Stimulated activated CD4-positive, alpha-beta T cell treated with anti-CD3 and anti-CD28 coated beads, Interleukin-12 subunit alpha, Interleukin-12 subunit beta, amount 100 ng/mL, for 24 hours (primary cell): ENCODE measurements around the gene GNAI3.

Source experiments
- DNase-seq, 2 experiments: peaks; one replicate each; pipeline ENCODE4 v3.0.0-alpha.2; 2020; ENCODE audit warnings: low read depth in 2 of 2

Gene GNAI3

DNA sequence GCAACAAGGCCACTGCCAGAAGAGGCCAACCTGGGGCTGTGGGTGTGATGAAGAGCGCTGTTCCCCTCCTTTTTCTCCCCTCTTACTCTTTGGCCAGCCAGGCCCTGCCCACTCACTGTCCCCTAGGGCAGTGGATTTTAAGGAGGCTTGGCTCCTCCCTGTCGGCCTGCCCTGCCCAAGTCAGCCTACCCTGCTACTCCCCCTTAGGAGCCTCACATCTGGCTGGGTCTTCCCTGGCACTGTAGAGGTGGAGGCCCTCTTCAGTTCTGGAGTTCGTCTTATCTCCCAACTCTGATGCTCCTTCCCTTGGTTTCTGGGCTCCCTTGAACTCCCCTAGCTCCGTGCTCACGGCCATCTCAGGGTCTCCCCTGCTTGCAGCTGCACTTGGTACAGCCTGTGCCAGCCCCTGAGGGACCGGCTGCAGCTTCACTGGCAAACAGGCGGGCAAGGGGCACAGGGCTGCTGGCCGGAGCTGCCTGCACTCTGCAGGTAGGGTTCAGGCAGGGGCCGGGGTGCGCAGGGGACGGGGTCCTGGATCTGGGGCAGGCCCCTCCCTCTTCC lies 75.3 kb downstream of the GNAI3 start:
- DNase-seq = no peak

DNA sequence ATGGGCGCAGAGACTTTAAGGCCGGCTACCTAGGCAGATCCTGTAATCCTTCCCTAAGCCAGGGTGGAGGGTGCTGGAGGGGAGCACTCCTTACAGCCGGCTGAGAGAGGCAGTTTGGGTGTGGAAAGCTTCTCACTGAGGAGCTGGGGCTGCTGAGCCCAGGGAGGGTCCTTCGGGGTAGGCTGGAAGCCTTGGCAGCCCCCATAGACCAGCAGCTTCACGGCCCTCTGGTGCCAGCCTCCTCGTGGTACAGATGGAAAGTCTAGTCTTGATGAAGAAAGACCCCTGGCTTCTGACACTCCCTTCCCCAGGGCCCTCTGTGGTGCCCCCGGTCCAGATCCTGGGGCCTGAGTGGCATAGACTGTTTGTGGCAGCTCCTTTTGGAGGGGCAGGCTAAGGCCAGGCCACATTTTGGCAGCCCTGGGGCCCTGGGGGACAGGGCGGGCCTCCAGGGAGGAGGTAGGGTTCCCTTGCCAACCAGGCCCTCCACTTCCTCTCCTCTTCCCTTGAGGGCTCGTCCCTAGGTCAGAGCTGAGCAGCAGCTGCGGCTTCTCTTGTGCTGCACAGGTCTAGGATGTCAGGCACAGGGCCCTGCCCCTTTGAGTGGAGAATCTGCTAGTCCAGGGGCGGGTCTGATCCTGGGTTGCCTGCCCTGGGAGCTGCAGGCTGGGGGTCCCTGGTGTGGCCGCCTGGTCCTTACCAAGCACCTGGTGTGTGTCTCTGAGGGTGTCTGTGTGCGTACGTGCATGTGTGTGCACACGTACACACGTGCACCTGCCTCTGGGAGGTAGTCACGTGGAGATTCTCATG lies 76.0 kb downstream of the GNAI3 start:
- DNase-seq = no peak

DNA sequence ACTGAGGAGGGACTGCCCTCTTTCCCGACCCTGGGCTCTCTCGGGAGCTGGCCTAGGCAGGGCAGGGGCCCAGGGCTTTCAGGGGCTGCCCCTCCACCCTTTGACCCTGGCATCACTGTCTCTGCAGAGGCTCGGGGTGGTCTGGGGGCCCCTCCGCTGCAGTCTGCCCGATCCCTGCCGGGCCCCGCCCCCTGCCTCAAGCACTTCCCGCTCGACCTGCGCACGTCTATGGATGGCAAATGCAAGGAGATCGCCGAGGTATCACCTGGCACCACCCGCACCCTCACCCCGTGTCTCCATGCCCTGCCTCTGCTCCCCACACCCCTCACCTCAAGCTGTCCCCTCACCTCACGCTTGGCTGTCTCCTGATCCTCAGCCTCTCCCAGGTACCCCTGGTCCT lies 76.8 kb downstream of the GNAI3 start:
- no peak for DNase-seq

DNA sequence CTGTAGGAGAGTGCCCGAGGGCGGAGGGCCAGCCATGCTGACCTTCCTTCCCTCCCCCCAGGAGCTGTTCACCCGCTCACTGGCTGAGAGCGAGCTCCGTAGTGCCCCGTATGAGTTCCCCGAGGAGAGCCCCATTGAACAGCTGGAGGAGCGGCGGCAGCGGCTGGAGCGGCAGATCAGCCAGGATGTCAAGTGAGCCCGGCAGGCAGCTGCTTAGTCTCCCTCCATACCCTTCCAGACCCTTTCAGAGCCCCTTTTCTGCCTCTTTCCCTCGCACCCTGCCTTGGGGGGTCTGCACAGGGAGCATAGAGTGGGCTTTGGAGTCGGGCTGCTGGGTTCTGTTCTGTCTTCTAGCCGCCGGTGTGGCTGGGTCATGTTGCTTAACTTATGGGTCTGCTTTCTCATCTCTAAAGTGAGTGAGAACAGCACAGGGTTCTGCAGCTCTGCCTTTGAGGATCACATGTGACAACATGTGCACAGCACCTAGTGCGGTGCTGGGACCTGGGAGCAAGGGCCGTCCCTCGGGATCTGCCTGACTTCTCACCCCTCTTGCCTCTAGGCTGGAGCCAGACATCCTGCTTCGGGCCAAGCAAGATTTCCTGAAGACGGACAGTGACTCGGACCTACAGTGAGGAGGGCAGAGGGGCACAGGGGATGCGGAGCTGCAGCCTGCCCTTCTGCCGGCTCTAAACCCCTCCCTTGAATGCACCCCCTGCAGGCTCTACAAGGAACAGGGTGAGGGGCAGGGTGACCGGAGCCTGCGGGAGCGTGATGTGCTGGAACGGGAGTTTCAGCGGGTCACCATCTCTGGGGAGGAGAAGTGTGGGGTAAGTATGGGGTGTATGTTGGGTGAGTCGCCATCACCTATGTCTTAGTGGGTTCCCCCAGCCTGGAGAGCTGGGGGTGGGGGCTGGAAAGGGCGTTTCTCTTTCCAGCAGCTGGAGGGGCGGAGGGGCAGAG lies 77.5 kb downstream of the GNAI3 start:
- no peak for DNase-seq

DNA sequence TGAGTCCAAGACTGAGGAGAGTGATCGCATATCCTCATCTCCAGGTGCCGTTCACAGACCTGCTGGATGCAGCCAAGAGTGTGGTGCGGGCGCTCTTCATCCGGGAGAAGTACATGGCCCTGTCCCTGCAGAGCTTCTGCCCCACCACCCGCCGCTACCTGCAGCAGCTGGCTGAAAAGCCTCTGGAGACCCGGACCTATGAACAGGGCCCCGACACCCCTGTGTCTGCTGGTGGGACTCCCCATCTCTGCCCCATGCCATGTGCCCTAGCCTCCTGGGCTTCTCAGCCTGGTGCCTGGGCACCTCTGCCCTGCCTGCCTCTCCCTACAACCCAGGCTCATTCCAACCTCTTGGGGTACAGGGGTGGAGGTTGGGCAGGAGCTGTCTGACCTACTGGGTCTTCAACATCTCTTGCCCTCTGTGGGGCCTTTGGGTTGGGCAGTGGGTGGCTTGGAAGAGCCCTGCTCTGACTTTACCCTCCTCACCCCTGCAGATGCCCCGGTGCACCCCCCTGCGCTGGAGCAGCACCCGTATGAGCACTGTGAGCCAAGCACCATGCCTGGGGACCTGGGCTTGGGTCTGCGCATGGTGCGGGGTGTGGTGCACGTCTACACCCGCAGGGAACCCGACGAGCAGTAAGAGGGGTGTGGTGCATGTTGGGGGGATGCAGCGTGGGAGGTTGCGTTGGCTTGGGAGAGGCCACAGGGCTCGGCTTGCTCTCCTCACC lies 78.4 kb downstream of the GNAI3 start:
- DNase-seq = no peak

DNA sequence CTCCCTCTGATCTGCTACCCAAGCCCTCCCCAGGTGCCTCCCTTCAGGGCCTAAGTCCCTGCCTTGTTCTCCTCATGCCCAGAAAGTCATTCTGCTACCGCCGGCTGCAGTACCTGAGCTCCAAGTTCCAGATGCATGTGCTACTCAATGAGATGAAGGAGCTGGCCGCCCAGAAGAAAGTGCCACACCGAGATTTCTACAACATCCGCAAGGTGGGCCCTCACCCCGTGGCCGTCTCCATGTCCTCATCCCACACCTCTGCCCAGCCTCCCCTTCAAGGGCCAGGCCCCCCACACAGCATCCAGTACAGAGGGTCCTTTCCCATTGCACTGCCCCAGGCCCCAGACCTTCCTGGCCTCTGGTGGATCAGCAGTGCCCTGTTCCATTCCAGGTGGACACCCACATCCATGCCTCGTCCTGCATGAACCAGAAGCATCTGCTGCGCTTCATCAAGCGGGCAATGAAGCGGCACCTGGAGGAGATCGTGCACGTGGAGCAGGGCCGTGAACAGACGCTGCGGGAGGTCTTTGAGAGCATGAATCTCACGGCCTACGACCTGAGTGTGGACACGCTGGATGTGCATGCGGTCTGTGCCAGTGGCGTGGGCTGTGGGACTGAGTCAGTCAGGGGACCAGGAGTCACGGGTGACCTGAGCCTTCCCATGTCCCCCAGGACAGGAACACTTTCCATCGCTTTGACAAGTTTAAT lies 79.4 kb downstream of the GNAI3 start:
- DNase-seq = no peak

DNA sequence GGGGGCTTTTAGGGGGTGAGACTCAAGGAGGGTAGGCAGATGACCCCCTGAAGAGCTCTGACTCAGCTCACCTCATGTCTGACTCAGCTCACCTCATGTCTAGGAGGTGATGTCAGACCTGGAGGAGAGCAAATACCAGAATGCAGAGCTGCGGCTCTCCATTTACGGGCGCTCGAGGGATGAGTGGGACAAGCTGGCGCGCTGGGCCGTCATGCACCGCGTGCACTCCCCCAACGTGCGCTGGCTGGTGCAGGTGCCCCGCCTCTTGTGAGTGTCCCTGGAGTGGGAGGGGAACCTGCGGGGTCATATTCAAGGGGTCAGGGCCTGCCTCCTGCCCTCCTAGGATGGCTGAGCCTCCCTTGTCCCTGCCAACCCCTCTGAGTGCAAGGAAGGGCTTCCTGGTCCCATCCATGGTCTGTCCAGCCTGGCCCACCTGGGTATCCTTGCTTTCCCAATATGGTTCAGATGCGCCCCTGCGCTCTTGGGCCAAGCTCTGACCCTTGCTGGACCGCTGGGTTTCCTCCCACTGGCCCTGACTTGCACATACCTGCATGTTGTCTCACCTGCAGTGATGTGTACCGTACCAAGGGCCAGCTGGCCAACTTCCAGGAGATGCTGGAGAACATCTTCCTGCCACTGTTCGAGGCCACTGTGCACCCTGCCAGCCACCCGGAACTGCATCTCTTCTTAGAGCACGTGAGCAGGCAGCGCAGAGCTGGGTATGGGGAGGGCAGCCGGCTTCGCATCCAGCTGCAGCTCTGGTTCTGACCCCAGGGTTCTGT lies 80.3 kb downstream of the GNAI3 start:
- DNase-seq = no peak

DNA sequence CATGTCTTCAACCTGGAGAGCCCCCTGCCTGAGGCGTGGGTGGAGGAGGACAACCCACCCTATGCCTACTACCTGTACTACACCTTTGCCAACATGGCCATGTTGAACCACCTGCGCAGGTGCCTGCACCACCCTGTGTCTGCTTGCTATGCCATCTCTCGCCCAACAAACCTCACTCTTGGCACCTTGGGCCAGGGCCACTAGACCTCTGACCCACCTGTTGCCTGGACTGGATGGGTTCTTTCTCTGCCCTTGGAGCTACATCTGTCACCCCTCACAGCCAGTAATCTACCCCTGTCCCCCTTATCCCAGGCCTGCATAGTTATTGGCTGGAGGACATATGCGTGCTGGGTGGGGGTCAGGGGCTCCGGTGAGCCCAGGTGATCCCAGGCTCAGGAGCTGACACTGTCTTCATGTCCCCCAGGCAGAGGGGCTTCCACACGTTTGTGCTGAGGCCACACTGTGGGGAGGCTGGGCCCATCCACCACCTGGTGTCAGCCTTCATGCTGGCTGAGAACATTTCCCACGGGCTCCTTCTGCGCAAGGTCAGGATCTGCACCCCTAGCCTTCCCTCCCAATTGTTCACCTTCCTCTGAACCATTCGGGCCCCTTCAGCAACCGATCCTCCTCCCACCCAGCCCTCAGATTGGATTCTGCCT lies 81.1 kb downstream of the GNAI3 start:
- no peak for DNase-seq

DNA sequence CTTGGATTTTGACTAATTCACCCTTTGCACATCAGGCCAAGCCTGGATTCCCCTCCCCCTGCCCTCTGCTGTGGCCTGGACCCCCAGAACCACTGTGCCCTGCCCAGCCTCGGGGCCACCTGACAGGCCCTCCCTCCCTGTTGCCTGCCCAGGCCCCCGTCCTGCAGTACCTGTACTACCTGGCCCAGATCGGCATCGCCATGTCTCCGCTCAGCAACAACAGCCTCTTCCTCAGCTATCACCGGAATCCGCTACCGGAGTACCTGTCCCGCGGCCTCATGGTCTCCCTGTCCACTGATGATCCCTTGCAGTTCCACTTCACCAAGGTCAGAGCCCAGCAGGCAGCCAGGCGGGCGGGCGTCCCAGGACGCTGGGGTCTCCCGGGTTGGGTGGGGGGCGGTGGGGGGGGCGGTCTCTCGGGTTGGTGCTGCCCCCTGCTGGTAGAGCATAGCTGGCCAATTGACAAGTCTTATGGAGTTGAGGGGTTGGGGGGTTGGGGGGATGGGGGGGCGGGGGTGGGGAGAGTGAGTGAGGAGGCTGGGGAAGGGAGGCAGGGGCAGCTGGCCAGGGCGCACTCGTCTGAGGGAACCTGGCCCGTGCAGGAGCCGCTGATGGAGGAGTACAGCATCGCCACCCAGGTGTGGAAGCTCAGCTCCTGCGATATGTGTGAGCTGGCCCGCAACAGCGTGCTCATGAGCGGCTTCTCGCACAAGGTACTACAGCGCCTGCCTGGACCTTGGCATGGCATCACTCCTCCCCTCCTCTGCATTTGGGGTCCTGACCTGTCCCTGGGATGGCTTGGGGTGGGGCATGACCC lies 81.9 kb downstream of the GNAI3 start:
- DNase-seq = no peak

DNA sequence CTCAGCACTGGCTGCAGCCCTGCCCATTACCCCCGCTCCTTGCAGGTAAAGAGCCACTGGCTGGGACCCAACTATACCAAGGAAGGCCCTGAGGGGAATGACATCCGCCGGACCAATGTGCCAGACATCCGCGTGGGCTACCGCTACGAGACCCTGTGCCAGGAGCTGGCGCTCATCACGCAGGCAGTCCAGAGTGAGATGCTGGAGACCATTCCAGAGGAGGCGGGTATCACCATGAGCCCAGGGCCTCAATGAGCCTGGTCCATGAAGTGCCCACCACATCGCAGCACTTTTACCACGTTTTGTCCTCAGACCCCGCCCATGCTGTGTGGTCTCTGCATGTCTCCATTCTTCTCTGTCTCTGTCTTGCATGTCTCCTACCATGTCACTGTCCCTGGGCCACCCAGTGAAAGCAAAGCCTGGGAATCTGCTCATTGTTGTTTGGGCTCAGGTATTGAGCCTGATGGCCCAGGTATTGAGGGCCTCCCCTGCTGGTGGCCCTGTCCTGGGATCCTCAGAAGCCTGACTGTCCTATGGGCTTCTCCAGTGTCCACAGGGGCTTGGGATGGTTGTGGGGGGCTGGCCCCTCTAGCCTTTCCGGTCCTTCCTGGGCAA lies 82.6 kb downstream of the GNAI3 start:
- DNase-seq = no peak

DNA sequence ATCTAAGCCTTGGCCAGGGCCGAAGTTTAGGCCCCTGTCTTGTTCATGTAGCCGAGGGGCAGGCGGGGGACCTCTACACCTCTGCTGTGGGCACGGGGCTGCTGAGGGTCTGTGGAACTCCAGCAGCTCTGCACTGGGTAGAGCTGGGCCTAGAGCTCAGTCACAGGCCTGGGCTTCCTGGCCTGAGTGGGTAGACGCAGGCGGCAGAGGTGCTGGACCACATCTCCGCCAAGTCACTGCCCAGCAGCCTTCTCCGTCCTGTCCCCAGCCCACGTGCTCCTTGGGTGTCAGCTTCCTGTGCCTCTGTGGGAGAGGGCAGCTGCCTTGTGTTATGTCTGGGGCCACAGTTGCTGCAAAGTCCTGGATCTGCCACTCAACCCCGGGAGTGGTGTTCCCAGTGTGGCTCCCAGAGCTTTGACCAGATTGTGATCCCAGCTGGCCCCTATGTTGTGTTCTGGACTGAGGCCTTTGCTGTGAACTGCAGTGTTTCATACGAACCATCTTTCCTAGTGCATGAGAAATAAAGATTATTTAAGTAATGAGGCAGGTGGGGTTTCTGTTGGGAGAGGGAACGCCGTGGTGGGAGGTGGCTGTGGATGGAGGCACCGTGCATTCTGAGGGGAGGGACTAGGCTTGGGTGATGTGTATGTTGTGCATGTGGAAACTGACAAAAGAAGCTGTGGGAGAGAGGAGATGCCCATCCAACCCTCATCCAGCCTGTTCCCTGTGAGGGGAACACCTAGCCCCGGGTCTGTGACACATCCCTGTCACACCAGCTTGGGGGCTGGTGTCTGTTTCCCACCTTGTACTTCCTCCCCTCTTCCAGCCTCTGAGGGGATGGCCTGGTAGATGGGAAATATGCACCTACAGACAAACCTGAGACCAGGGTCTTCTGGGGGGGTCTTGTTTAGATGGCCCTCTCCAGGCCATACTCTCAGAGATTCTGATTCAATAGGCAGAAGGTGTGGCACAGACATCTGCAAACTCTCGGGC lies 83.4 kb downstream of the GNAI3 start:
- no peak for DNase-seq

DNA sequence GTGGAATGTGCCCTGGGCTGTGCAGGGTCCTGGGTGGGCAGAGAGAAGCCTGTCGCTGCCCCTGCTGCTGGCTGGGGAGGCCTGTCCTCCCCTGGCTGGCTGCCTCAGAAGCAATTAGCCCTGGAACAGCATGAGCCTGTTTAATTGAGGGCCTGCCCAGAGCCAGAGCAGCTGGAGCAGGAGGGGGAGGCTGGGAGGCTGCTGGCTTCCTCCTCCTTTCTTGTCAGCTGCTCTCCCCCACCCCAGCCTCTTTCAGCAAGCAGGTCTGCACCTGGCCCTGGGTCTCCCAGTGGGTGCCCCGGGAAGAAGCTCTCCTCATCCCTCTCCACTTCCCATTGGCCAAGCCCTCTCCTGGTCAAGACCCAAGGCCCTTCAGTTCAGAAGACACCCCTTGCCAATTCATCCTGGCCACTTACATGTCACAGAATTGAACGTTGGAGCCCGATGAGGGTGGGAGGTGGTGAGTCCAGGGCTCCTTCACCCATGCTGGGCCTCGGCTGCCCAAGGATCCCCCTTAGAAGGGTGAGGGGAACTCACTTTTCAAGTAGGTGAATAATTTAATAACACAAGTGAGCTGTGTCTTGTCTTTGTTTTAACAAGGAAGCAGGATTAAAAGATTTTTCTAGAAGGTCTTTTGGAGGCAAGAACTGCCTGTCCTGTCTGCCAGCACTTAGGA lies 84.4 kb downstream of the GNAI3 start:
- no peak for DNase-seq

DNA sequence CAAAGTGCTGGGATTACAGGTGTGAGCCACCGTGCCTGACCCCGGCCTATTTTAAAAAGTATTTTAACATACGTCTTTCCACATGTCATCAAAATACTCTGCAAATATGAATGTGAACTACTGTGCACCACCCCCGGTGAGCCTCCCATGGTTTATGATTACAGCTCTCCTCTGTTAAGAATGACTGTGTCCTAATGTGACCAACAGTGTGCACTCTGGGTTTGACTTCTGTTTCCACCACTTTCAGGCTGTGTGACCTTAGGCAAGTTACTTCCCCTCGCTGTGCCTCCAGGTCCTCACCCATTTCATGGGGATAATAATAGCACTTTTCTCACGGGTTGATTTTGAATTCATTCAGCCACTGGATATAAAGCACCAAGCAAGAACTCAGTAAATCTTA lies 85.9 kb downstream of the GNAI3 start:
- no peak for DNase-seq

DNA sequence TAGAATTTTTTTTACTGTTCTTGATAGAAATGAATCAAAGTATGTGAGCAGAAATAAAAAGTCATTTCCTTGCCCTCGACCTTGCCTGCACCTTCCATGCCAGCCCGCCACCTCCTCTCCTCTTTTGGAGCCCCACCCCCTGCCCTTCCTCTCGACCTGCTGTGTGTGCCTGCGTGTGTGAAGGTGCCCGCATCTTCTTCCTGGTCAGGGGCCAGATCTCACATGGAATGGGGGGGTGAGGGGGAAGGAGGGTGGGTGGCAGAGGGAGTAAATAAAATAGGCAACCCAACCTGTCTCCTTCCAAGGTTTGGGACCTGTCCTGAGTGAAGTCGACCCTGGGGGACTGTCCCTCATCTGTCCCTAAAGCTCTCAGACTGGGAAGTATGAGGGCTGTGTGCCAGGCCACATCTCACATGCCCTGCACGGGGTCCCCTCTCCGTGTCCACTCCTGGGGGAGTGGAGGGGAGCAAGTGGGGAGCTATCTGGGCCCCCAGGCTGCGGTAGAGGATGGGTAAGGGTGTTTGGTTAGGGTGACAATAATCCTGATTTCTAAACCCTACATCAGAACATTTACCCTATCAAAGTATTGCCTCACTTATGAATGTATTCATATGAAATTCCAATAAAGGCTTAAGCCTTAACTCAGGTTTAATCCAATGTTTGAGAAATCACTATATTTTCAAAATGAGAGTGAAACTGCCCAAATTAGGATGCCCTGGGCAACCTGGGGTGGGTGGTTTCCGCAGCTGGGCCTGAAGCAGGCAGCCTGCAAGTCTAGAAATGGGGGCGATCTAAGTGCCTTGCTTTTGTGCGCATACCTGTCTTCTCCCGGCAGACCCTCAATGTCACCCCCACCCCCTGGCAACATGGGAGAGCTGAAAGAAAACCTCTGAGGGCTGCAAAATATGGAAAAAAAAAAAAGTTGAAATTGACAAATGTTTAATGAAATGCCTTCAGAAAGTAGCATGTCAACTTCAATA lies 86.6 kb downstream of the GNAI3 start:
- no peak for DNase-seq

DNA sequence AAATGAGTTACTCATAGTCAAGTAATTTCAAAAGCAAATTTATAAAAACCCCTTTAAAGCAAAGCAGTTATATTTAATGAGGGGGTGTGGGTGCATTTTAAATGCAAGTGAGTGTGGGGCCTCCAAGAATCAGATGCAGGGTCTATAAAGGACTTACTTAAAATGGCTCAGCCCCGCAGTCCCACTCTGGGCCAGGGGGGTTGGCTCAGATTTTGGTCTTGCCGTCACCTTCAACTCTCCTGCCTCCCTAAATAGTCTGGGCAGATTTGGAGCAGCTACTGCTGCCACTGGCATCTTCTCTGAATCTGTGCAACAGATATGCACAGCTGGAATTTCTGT lies 87.4 kb downstream of the GNAI3 start:
- DNase-seq = no peak
